Activated T-cell treated with anti-CD3 and anti-CD28 coated beads, Interleukin-2, amount 50 U/mL, for 4 hours (primary cell): ENCODE results near the gene CASP7. TPM values are rescaled to one million over a fixed set of nuclear protein-coding genes. Genes with fewer than 3 reads are reported as not detected.

Experiments
- ATAC-seq, 2 donors: fragments of 200-7000 bp; cut with Tn5 transposase; one replicate each; pipeline ENCODE4 v1.10.0; 2021
- DNase-seq: peaks from one replicate; pipeline ENCODE4 v3.0.0-alpha.2; 2020
- H3K27me3 Mint-ChIP-seq: one replicate; pipeline ENCODE4 v1.8.0; 2021; ENCODE audit warnings: low read depth, mixed read lengths
- H3K36me3 Mint-ChIP-seq: one replicate; pipeline ENCODE4 v1.8.0; 2022; ENCODE audit warnings: mixed read lengths; ENCODE audit not compliant: insufficient read depth
- H3K4me1 Mint-ChIP-seq: one replicate; pipeline ENCODE4 v1.8.0; 2021; ENCODE audit warnings: low read depth, mixed read lengths
- H3K4me3 Mint-ChIP-seq: one replicate; pipeline ENCODE4 v1.8.0; 2021; ENCODE audit warnings: mild to moderate bottlenecking, moderate library complexity, mixed read lengths
- H3K9me3 Mint-ChIP-seq: one replicate; pipeline ENCODE4 v1.8.0; 2021; ENCODE audit warnings: mixed read lengths
- total RNA-seq, 3 donors: library from RNA; stranded (reverse); gene quantifications; one replicate each; pipeline ENCODE4 v1.2.1, GENCODE V29; 2021

CASP7 gene
- total RNA-seq, 3 donors from 2014 or later, result 7.7 to 12.1 (median 9.8) TPM

DNA sequence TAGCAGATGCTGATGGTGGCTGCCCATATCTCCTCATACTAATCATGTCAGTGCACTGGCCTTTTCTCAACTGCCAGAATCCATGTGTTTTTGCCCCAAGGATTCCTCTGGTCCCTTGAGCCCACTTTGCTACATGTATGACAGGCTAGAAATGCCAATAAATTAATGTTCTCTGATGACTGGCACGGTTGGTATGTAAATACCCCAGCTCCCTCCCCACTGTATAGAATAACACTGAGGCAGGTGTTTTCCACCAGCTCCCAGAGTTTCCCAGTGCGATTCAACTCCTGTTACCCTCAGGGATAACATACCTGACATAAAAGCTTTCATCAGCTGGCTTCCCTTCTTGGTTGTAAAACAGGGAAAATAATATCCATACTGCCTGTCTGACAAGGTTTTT is 62.8 kb downstream of the CASP7 start:
- H3K9me3 Mint-ChIP-seq, result no peaks in the 10 kb centered on the region
- ATAC-seq, result no peak
- peaks cover 2% of the 10 kb centered on the region for H3K27me3 Mint-ChIP-seq
- no peak overlapping the region for H3K4me3 Mint-ChIP-seq
- no peaks in the 10 kb centered on the region for H3K36me3 Mint-ChIP-seq
- no peaks in the 10 kb centered on the region for H3K4me1 Mint-ChIP-seq
- no peak for DNase-seq

DNA sequence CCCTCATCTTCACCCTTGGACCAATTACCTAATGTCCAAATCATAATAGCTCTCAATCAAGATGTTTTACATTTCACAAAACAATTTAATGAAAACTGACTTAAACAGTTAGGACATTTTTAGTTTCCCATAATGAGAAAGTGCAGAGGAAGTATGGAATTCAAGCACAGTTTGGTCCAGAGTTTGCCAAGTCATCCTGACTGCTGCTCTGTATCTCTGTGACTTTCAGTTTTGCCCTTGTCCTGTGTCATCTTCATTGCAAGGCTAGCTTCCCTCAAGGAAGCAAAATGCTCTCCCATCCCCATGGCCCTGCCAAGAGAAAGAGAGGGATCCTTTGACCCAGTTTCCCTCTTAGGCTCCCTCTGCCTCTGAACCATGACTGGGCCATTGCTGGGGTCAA is 63.9 kb downstream of the CASP7 start:
- no peak for ATAC-seq
- Mint-ChIP-seq H3K4me3 (no peak overlapping the region), H3K27me3 (peaks cover 2% of the 10 kb centered on the region), H3K9me3 (no peaks in the 10 kb centered on the region), H3K36me3 (no peaks in the 10 kb centered on the region), H3K4me1 (no peaks in the 10 kb centered on the region)
- no peak for DNase-seq

DNA sequence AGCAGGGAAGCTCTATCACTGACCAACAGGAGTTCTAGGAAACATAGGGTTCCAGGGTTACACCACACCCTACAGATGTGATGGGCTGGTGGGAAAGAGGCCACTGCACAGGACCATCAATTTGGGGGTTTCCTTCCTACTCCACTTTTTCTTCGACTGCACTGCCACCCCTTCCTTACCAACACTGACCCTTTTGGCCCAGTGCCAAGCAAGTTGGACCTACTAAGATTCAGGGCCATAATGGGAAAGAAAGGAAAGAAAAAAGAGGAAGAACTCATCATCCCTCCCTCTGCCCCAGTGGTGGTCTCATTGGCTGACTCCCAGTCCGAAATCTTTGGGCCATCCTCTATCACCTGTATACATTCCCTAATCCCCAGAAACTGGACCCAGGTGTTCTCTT is 65.7 kb downstream of the CASP7 start:
- Mint-ChIP-seq H3K9me3 (no peaks in the 10 kb centered on the region), H3K27me3 (peaks cover 2% of the 10 kb centered on the region), H3K36me3 (no peaks in the 10 kb centered on the region), H3K4me1 (no peaks in the 10 kb centered on the region), H3K4me3 (no peak overlapping the region)
- no peak for ATAC-seq
- no peak for DNase-seq

DNA sequence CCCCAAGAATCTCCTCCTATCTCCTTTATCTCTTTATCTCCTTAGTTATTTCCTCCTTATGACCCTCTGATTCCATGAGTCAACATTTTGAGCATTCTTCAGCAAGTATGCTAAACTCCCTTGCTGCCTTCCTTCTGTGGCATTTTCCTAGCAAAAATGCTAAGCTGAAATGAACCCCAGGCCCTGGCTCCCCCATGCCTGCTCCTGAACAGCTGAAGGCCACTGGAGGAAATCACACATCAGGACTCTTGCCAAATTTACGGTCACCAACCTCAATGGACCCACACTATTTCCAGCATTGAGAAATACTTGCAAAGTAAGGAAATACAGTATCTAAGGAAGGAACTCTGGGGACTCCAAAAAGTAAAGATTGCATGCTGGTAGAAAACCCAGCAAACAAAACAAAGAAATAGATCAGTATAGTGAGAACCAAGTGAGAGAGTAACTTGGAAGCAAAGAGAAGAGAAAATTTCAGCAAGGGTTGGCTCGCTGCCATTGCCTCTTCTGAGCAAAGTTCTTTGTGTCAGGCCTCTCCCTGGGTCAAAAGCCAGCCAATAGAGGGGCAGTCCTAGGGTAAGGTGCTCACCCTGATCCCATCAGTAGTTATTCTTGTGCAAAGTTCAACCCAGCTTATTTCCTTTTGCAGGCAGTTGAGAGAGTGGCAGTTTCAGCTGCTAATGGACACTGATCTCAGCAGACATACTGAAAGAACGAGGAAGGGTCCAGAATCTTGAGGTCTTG is 66.7 kb downstream of the CASP7 start:
- no peaks in the 10 kb centered on the region for H3K4me1 Mint-ChIP-seq
- H3K9me3 Mint-ChIP-seq, result no peaks in the 10 kb centered on the region
- H3K36me3 Mint-ChIP-seq, result no peaks in the 10 kb centered on the region
- ATAC-seq (no peak), DNase-seq (no peak)
- H3K27me3 Mint-ChIP-seq, result peaks cover 2% of the 10 kb centered on the region
- H3K4me3 Mint-ChIP-seq, result no peak overlapping the region

DNA sequence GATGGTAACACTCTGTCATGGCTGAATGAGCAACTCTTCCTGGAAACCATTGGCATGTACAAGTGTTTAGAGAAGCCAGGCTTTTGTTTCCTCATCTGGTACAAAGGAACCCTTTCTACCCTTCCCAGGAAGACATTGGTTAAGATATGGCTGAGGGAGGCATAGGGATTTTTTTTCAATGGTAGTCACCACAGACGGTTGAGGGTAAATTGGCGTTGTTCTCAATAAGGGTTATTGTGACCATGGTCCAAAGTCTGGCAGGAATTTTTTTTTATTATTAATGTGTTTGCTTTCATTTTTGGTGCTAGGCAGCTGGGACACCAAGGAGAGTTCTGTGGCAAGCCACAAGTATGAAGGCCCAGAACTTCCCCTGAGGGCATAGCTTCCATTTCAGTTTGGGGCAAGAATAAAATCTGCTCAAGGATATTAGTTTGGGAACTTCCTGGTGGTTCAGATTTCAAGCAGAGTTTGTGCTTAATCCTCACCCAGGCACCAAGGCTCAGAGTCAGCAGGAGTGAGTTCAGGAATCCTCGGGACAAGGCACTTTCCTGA is 71.5 kb downstream of the CASP7 start, which contains the start of gene PLEKHS1:
PLEKHS1 (plus strand) TSS at position 502 of the 552 bp plus-strand sequence. CDS start 3,596 bp downstream, outside the sequence.
- no peak for DNase-seq
- no peak for ATAC-seq
- no peaks in the 10 kb centered on the region for H3K4me1 Mint-ChIP-seq
- H3K36me3 Mint-ChIP-seq, result no peaks in the 10 kb centered on the region
- no peaks in the 10 kb centered on the region for H3K9me3 Mint-ChIP-seq
- H3K4me3 Mint-ChIP-seq, result no peak within 1 kb of the TSS
- H3K27me3 Mint-ChIP-seq, result peaks cover 15% of the 10 kb centered on the region

DNA sequence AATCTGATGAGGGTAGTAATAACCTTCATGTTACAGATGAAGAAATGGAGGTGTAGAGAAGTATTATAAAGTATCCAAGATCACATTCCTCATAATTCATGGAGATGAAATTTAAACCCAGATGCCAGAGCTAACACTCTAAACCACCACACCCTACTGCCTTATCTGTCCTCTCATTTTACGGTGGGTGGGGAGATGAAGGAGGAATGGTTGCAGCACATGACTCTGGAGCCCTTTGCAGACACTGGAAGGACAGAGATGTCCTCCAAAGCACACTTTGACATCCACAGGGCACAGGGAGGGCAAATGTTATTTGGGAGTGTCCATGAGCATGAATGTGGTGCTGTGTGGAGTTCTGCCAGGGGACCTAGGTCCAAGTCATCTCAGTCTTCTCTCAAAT is 72.8 kb downstream of the CASP7 start:
- DNase-seq (no peak), ATAC-seq (no peak)
- H3K4me1 Mint-ChIP-seq, result no peaks in the 10 kb centered on the region
- H3K27me3 Mint-ChIP-seq, result peaks cover 17% of the 10 kb centered on the region
- H3K36me3 Mint-ChIP-seq, result no peaks in the 10 kb centered on the region
- no peak overlapping the region for H3K4me3 Mint-ChIP-seq
- H3K9me3 Mint-ChIP-seq, result no peaks in the 10 kb centered on the region

DNA sequence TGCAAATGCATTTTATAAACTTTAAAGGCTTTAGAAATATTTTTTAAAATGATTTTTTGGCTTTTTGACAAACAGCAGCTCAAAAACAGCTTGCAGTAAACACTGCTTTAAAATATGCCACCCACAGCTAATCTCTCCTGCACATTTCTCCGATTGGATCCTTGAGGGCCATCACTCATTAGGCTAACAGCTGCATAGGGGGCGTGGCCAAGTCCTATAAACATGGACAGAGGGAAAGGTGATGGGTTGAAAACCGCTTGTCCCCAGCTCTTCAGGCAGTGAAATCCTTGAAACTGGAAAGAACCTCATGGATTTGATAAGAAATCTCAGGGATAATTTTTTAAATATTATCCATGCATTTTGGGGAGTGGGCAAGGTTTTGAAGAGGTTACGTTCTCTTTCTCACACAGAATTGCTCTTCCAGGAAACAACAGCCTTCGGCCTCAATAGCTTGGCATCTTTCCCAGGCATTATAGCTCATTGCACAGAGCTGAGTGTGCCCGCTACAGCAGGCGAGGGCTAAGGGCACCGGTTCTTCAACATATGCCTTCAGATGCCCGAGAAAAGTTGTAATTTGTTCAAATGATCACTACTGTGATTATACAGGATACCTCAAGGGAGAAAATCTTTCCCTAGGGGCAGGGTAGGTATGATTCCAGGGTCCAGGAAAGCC is 73.4 kb downstream of the CASP7 start:
- Mint-ChIP-seq H3K9me3 (no peaks in the 10 kb centered on the region), H3K27me3 (peaks cover 17% of the 10 kb centered on the region), H3K4me1 (no peaks in the 10 kb centered on the region), H3K4me3 (no peak overlapping the region), H3K36me3 (no peaks in the 10 kb centered on the region)
- no peak for ATAC-seq
- no peak for DNase-seq

DNA sequence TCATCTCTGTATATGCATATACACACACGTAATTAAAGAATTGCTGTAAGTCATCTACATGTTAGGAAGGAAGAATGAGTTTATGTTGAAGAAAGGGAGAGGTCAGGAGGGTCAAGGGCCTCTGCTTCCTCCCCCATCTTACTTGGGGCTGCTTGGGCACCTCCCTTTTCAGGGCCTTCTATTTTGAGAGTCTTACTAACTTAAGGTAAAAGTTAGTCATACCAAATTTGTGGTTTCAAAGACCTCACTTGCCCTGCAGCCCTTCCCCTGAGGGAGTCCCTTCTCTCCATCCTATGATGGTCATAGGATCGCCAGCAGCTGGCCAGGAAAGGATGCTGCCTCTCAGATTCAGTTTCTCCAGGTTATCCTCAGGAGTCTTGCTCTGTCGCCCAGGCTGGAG is 74.4 kb downstream of the CASP7 start:
- H3K4me3 Mint-ChIP-seq, result no peak overlapping the region
- H3K27me3 Mint-ChIP-seq, result peaks cover 20% of the 10 kb centered on the region
- no peaks in the 10 kb centered on the region for H3K9me3 Mint-ChIP-seq
- no peaks in the 10 kb centered on the region for H3K36me3 Mint-ChIP-seq
- DNase-seq (no peak), ATAC-seq (no peak)
- H3K4me1 Mint-ChIP-seq, result no peaks in the 10 kb centered on the region

DNA sequence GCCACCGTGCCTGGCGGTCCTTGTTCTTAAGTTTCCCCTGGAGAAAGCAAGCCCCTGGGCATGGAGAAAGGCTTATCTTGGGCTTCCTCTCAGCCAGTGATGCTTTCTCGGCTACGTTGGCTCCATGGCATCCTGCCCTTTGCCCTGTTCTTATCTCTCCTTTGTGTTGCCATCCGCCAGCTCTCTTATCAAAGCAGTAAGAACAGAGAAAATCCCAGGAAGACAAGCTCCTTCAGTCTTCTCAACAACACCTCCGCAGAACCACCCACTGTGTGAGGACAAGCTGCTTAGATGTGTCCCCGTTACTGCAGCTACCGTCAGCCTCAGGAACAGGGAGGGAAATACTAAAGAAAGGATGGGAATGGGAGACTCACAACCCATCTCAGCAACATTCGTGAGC is 75.1 kb downstream of the CASP7 start:
- ATAC-seq, result no peak

DNA sequence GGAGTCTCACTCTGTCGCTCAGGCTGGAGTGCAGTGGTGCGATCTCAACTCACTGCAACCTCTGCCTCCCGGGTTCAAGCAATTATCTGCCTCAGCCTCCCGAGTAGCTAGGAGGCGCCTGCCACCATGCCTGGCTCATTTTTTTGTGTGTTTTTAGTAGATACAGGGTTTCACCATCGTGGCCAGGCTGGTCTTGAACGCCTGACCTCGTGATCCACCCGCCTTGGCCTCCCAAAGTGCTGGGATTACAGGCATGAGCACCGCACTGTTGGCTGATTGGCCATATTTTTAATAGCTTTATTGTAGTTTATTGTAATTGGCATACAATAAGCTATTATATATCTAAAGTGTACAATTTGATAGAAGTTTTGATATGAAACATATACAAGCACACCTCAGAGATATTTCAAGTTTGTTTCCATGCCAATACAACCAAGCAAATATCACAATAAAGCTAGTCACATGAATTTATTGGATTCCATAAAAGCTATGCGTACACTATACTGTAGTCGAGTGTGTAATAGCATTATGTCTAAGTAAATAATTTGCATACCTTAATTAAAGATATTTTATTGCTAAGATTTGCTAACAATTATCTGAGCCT is 77.3 kb downstream of the CASP7 start:
- ATAC-seq, result no peak
- no peak overlapping the region for H3K4me3 Mint-ChIP-seq
- no peaks in the 10 kb centered on the region for H3K4me1 Mint-ChIP-seq
- no peaks in the 10 kb centered on the region for H3K36me3 Mint-ChIP-seq
- no peaks in the 10 kb centered on the region for H3K9me3 Mint-ChIP-seq
- peaks cover 20% of the 10 kb centered on the region for H3K27me3 Mint-ChIP-seq
- DNase-seq, result no peak

More for the DNA sequence above, 75.1 kb downstream of the CASP7 start:
- no peaks in the 10 kb centered on the region for H3K9me3 Mint-ChIP-seq
- H3K4me1 Mint-ChIP-seq, result no peaks in the 10 kb centered on the region
- H3K4me3 Mint-ChIP-seq, result no peak overlapping the region
- H3K36me3 Mint-ChIP-seq, result no peaks in the 10 kb centered on the region
- H3K27me3 Mint-ChIP-seq, result peaks cover 20% of the 10 kb centered on the region
- no peak for DNase-seq

DNA sequence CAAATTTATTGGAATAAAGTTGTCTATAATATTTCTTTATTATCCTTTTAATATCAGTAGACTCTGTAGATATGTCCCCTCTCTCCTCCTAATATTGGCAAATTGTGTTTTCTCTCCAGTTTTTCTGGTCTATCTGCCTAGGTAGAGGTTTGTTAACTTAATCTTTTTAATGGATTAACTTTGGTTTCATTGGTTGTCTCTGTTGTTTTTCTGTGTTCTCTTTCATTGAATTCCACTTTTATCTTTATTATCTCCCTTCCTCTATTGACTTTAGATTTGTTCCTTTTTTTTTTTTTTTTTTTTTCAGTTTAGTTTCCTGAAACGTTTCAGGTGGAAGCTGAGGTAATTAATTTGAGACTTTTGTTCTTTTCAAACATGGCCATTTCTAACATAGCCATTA is 82.4 kb downstream of the CASP7 start:
- peaks cover 11% of the 10 kb centered on the region for H3K9me3 Mint-ChIP-seq

DNA sequence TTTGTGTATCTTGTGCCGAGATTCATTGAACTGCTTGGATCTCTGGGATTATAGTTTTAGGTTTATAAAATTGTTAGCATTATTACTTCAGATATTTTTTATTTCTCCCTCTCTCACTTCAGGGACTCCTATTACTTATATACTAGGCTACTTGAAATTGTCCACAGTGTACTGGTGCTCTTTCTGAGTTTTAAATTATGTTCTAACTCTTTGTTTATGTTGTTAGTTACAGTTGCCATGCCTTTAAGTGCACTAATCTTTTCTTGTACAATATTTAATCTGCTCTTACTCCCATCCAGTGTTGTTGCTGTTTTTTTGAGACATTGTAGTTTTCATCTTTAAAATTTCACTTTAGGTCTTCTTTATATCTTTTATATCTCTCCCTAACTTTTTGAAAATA is 84.9 kb downstream of the CASP7 start:
- Mint-ChIP-seq H3K4me1 (no peaks in the 10 kb centered on the region), H3K27me3 (peaks cover 18% of the 10 kb centered on the region), H3K4me3 (no peak overlapping the region), H3K36me3 (peaks cover 1% of the 10 kb centered on the region), H3K9me3 (peaks cover 11% of the 10 kb centered on the region)
- DNase-seq (no peak), ATAC-seq (no peak)

More for the DNA sequence above, 82.4 kb downstream of the CASP7 start:
- peaks cover 11% of the 10 kb centered on the region for H3K27me3 Mint-ChIP-seq
- H3K4me3 Mint-ChIP-seq, result no peak overlapping the region
- no peaks in the 10 kb centered on the region for H3K4me1 Mint-ChIP-seq
- DNase-seq (no peak), ATAC-seq (no peak)
- H3K36me3 Mint-ChIP-seq, result peaks cover 1% of the 10 kb centered on the region

DNA sequence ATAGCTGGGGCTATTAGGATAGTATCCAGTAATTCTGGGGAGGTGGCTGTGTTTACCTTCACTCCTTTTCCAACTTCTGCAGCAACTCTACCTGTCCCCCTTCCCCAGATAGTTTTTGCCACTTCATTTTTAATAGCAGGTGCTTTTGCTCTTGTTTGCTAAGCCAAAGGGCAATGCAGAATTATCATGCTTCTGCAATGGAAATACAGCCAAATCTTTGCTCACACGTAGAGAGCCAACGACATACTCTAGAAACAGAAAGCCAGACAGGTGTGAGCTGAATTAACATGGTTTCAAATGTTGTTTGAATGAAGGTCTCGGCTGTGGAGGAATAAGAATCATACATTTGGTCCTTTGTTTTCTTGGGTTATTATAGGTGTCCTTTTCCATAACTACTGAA is 86.2 kb downstream of the CASP7 start:
- Mint-ChIP-seq H3K9me3 (peaks cover 11% of the 10 kb centered on the region), H3K4me3 (no peak overlapping the region), H3K27me3 (peaks cover 26% of the 10 kb centered on the region), H3K36me3 (peaks cover 1% of the 10 kb centered on the region), H3K4me1 (no peaks in the 10 kb centered on the region)
- ATAC-seq, result no peak
- DNase-seq, result no peak

DNA sequence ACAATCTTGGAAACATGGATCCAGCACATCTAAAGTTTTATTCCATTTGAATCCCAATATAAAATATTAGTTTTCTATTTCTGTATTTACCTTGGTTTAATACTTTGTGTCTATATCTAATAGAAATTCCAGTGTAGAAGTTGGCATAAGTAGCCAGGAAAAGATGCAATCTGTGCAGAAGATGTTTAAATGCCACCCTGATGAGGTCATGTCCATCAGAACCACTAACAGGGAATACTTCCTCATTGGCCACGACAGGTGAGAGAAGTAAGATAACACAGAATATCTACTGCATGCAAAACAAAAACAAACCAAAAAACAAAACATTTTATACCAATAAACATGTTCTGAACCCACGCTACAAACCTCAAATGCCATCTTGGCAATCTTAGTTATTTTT is 87.5 kb downstream of the CASP7 start:
- no peak for ATAC-seq
- peaks cover 11% of the 10 kb centered on the region for H3K9me3 Mint-ChIP-seq
- DNase-seq, result no peak
- no peaks in the 10 kb centered on the region for H3K4me1 Mint-ChIP-seq
- H3K36me3 Mint-ChIP-seq, result peaks cover 1% of the 10 kb centered on the region
- no peak overlapping the region for H3K4me3 Mint-ChIP-seq
- H3K27me3 Mint-ChIP-seq, result peaks cover 32% of the 10 kb centered on the region
